Thyroid gland (tissue), 4 donors: ENCODE measurements around the gene WNT7A. TPM values are rescaled to one million over a fixed set of nuclear protein-coding genes. Genes with fewer than 3 reads are reported as not detected.

Experiments
- DNase-seq, 2 donors: peaks; one replicate each; pipeline ENCODE4 v3.0.0-alpha.2; 2019
- H3K27ac ChIP-seq, 3 donors: fragments of 200-600 bp; sonication (generic); 1 replicate in 2 of 3; 2 replicates in 1 of 3; pipeline ENCODE4 v1.5.1; 2016 to 2019; ENCODE audit warnings: mild to moderate bottlenecking in 1 of 3, moderate library complexity in 1 of 3
- H3K27me3 ChIP-seq: fragments of 200-600 bp; sonication (generic); one replicate; pipeline ENCODE4 v1.5.1; 2019
- H3K36me3 ChIP-seq, 2 donors: fragments of 200-600 bp; sonication (generic); one replicate each; pipeline ENCODE4 v1.5.1; 2016 to 2019
- H3K4me1 ChIP-seq, 2 donors: fragments of 200-600 bp; sonication (generic); one replicate each; pipeline ENCODE4 v1.5.1; 2017 to 2019
- H3K4me3 ChIP-seq, 3 donors: fragments of 200-600 bp; sonication (generic); replicated peaks in 1 of 3; 1 replicate in 2 of 3; 2 replicates in 1 of 3; pipeline ENCODE4 v1.5.1; 2016; ENCODE audit warnings: mild to moderate bottlenecking in 1 of 3
- H3K9me3 ChIP-seq: fragments of 200-600 bp; sonication (generic); one replicate; pipeline ENCODE4 v1.5.1; 2017
- POLR2A ChIP-seq, 2 donors: fragments of 450-650 bp; IDR thresholded peaks; one replicate each; pipeline ENCODE4 v1.6.1; 2017; ENCODE audit warnings: antibody characterized with exemption in 2 of 2, mild to moderate bottlenecking in 2 of 2, moderate library complexity in 1 of 2
- WGBS, 2 donors: methylation state at CpG; one replicate each; pipeline ENCODE4 v1.1.5; 2017; 5-methylcytosine and 5-hydroxymethylcytosine counted together
- intact Hi-C: fragments of 100-400 bp; cut with DNase I; formaldehyde crosslinking; loops from one replicate; pipeline ENCODE4 v1.15.1; 2023
- total RNA-seq, 4 donors: library from RNA; depleted of rRNA; stranded (reverse); fragments of >200 nt; gene quantifications; one replicate each; pipeline ENCODE4 v1.2.3, GENCODE V29; 2016
- TF ChIP-seq, protein P1 (sequence below), 6 experiments: fragments of 200-600 bp in 3 of 6; fragments of 450-650 bp in 3 of 6; sonication (generic) in 3 of 6; IDR thresholded peaks; one replicate each; pipeline ENCODE4 v1.5.1; 2016 to 2019; ENCODE audit warnings: antibody characterized with exemption in 6 of 6, mild to moderate bottlenecking in 2 of 6, inconsistent platforms in 1 of 6, moderate library complexity in 1 of 6

Gene WNT7A
- total RNA-seq, 4 donors from 2014 or later = not detected

DNA sequence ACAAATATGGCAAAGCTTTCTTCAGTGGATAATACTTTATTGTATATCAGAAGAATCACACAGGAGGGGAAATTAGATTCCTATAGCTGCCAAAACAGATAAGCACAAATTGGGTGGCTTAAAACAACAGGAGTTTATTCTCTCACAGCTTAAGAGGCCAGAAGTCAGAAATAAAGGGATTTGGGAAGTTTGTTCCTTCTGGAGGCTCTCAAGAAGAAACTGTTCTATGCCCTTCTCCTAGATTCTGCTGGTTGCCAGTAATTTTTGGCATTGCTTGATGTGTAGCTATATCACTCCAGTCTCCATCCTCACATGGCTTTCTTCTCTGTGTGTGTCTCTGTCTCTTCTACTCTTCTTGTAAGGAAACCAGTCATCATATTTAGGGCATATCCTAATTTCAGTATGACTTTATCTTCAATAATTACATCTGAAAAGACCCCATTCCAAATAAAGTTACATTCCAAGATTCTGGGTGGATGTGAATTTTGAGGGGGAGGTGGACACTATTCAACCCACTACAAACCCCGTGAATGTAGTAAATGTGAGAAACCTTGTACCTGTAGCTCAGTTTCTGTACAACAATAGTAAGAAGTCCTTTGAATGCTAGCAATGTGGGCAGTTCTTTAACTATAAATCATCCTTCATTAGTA, 22.2 kb upstream of the WNT7A start:
- H3K4me3 ChIP-seq = no peak overlapping the region
- no peaks in the 10 kb centered on the region for H3K9me3 ChIP-seq
- intact Hi-C loops = no loop called here

DNA sequence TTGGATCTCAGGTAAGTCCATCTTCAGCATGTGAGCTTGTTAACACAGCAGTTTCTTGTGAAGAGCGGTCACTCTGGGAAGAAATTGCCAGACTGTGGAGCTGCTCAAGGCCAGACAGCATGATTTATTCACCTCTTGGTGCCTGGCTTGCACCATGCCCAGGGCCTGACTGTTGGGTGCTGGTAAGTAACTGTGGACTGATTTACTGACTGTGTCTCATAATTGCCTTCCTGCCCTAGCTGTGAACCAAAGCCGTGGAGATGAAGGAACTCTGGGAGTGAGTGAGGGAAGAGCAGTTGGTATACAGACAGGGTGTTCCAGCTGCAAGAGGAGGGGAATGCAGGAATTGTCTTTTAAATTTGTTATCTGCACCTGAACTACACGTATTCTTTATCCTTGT, 18.5 kb upstream of the WNT7A start:
- no peaks in the 10 kb centered on the region for H3K27me3 ChIP-seq
- no peaks in the 10 kb centered on the region for H3K36me3 ChIP-seq
- peaks cover 10% of the 10 kb centered on the region in 2 donors for H3K4me1 ChIP-seq
- 86 to 89% methylated on average over 3 of the region's 3 CpGs for WGBS, 2 donors
- intact Hi-C loops = loop anchor here (10.0 kb wide), 1 partner anchor 1026 kb away; no protein-coding TSS in a partner anchor
- H3K9me3 ChIP-seq = no peaks in the 10 kb centered on the region
- DNase-seq = no peak
- no peak for TF ChIP-seq POLR2A (IDR thresholded peaks at IDR 0.05)
- TF ChIP-seq, protein P1, sequence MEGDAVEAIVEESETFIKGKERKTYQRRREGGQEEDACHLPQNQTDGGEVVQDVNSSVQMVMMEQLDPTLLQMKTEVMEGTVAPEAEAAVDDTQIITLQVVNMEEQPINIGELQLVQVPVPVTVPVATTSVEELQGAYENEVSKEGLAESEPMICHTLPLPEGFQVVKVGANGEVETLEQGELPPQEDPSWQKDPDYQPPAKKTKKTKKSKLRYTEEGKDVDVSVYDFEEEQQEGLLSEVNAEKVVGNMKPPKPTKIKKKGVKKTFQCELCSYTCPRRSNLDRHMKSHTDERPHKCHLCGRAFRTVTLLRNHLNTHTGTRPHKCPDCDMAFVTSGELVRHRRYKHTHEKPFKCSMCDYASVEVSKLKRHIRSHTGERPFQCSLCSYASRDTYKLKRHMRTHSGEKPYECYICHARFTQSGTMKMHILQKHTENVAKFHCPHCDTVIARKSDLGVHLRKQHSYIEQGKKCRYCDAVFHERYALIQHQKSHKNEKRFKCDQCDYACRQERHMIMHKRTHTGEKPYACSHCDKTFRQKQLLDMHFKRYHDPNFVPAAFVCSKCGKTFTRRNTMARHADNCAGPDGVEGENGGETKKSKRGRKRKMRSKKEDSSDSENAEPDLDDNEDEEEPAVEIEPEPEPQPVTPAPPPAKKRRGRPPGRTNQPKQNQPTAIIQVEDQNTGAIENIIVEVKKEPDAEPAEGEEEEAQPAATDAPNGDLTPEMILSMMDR (IDR thresholded peaks at IDR 0.05) = no peak
- no peak overlapping the region for H3K27ac ChIP-seq
- no peak overlapping the region for H3K4me3 ChIP-seq

More for the DNA sequence above, 22.2 kb upstream of the WNT7A start:
- Histone ChIP-seq H3K27me3 (no peaks in the 10 kb centered on the region), H3K36me3 (no peaks in the 10 kb centered on the region), H3K4me1 (no peaks in the 10 kb centered on the region), H3K27ac (no peak overlapping the region)
- 68 to 93% methylated on average over 1 of the region's 1 CpG for WGBS, 2 donors
- no peak for DNase-seq
- TF ChIP-seq POLR2A (IDR thresholded peaks at IDR 0.05) = no peak
- TF ChIP-seq, protein P1 (IDR thresholded peaks at IDR 0.05) = no peak

DNA sequence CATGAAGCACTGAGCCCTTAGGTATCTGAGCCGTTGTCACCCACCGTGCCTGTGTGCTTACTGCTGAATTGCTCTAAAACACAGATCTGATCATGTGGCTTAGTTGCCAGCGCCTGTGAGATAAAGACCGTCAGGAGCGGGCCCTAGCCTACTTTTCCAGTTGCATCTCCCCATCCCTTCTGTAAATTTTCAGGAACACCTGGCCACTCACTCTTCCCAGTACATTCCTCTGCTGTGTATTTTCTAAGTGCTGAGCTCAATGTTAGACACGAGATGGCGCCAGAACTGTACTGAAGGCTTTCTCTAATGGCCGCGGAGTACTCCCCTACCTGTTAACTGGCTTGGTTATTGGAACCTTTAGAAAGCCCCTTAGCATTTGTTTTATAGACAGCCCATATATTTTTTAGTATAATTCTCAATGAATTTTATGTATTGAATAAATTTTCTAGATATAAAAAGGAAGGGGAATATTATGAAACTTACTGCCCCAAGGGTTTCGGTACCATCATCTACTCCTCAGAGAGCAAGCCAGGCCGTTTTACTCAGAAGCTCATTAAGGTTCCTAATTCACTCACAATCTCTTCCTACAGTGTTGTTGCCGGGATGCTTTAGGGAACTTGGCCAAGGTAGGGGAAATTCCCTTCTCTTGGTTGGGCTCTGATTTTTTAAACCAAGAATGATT, 16.7 kb upstream of the WNT7A start:
- Histone ChIP-seq H3K4me3 (peak overlapping the region in 1 of 3 donors; percentile 64), H3K36me3 (no peaks in the 10 kb centered on the region), H3K27ac (no peak overlapping the region), H3K27me3 (no peaks in the 10 kb centered on the region), H3K4me1 (peaks cover 10% of the 10 kb centered on the region in 2 donors), H3K9me3 (no peaks in the 10 kb centered on the region)
- intact Hi-C loops = loop anchor here (10.0 kb wide), 1 partner anchor 1028 kb away; no protein-coding TSS in a partner anchor
- TF ChIP-seq, protein P1 (IDR thresholded peaks at IDR 0.05) = peak; percentile 26 to 69 (median 60)
- TF ChIP-seq POLR2A (IDR thresholded peaks at IDR 0.05) = no peak
- peak; percentile 51 to 55 for DNase-seq
- WGBS, 2 donors = 22 to 24% methylated on average over 12 of the region's 12 CpGs

- peak in 1 of 2 donors; percentile 76 for TF ChIP-seq POLR2A (IDR thresholded peaks at IDR 0.05)
- TF ChIP-seq, protein P1 (IDR thresholded peaks at IDR 0.05) = no peak
- no peaks in the 10 kb centered on the region for H3K36me3 ChIP-seq
- H3K9me3 ChIP-seq = no peaks in the 10 kb centered on the region
- intact Hi-C loops = loop anchor here (10.0 kb wide), 1 partner anchor 1029 kb away; no protein-coding TSS in a partner anchor
- DNase-seq = peak; percentile 95
- 0 to 1% methylated on average over 44 to 84 of the region's 86 CpGs for WGBS, 2 donors
- H3K27me3 ChIP-seq = no peaks in the 10 kb centered on the region
- peak overlapping the region in 2 of 3 donors; percentile 28 to 58 for H3K27ac ChIP-seq
- peaks cover 10% of the 10 kb centered on the region in 2 donors for H3K4me1 ChIP-seq
- peak overlapping the region; percentile 8 to 69 (median 64) for H3K4me3 ChIP-seq
Observed at GRCh38 chr3:13895155-13896105, 15.6 kb upstream of the WNT7A start.
